ENCODE results near the gene FAF2. TPM values are rescaled to one million over a fixed set of nuclear protein-coding genes. Genes with fewer than 3 reads are reported as not detected.

Gene FAF2
- total and polyA plus RNA-seq, 10 donors: 7.6 to 41.3 (median 31.8) TPM

DNA sequence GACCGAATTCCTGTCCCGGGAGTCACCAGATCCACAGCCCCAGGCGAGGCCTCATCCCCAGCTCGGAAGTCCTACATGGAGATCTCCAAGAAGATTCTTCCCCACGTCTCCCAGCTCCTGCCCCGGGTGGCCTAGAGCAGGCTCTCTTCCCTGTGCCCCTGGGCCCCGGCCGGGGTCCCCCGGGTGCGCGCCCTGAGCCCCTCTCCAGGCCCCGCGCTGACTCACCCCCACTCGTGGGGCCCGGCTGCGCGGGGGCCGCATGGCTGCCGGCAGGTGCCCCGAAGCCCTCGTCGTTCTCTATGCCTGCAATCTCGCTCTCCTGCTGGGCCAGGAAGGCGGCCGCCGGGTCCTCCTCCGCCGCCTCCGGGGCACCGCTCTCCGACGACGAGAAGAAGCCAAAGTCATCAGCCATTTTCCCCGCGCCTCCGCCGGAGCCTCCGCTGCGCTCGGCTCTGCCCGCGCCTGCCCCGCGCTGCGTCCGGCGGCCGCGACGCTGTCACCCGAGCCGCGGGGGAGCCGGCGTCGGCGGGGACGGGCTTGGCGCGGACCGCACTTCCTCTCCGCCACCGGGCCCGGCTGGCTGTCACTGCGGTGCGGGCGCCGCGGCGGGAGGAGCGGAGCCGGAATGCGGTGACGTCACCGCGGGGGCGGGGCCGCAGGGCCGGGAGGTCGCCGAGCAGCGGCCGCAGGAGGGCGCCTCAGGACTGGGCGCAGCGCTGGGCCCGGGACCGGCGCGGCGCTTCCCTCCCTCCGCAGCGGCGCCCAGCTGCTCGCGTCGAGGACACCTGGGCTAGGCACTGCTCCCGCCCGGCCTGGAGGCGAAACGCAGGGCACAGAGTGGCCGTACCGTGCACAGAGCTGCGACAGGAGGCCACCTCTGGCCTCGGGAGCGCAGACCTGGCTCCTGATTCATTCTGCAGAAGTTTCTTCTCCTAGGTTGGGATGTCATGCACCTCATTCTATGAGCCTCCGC, 31.9 kb upstream of the FAF2 start, which contains the start of gene CLTB:
TSS of gene CLTB (minus strand) at position 588 of the 973 bp plus-strand sequence. CDS start at position 412, 176 bp downstream.
- DNase-seq: peak; percentile 99
- Histone ChIP-seq H3K27ac (peak within 1 kb of the TSS; percentile 78 to 94 (median 88)), H3K9me3 (no peaks in the 10 kb centered on the region), H3K36me3 (no peaks in the 10 kb centered on the region), H3K4me1 (peaks cover 14 to 60% (median 41%) of the 10 kb centered on the region in 6 donors), H3K27me3 (replicated peaks in 1 of 7) (no peaks in the 10 kb centered on the region), H3K4me3 (peak within 1 kb of the TSS; percentile 65 to 91 (median 86))
- WGBS, 5 donors: 1 to 5% (median 3%) methylated on average over 36 to 107 of the region's 107 CpGs
- peak in 10 of 11 experiments; percentile 11 to 94 (median 90) for TF ChIP-seq CTCF (IDR thresholded peaks at IDR 0.05 in 8 of 11, conservative IDR thresholded peaks at IDR 0.05 in 3 of 11)
- peak; percentile 88 to 92 (median 88) for TF ChIP-seq POLR2AphosphoS5 (IDR thresholded peaks at IDR 0.05)
- peak in 2 of 3 donors; percentile 38 to 88 for TF ChIP-seq POLR2A (IDR thresholded peaks at IDR 0.05)
- intact Hi-C loops (cut with DNase I; ENCODE audit: low total_unique reads): loop anchor here (2.0 kb wide), 1 partner anchor 31 kb away; no protein-coding TSS in a partner anchor

- Histone ChIP-seq H3K4me1 (peaks cover 14 to 54% (median 40%) of the 10 kb centered on the region in 6 donors), H3K9me3 (no peaks in the 10 kb centered on the region), H3K27ac (peak overlapping the region; percentile 78 to 94 (median 88)), H3K27me3 (replicated peaks in 1 of 7) (no peaks in the 10 kb centered on the region), H3K4me3 (peak overlapping the region in 5 of 8 donors; percentile 73 to 91 (median 86)), H3K36me3 (no peaks in the 10 kb centered on the region)
- no peak for TF ChIP-seq POLR2AphosphoS5 (IDR thresholded peaks at IDR 0.05)
- no peak for TF ChIP-seq CTCF (IDR thresholded peaks at IDR 0.05 in 8 of 11, conservative IDR thresholded peaks at IDR 0.05 in 3 of 11)
- TF ChIP-seq POLR2A (IDR thresholded peaks at IDR 0.05): no peak
- intact Hi-C loops (cut with DNase I; ENCODE audit: low total_unique reads): loop anchor here (2.0 kb wide), 1 partner anchor 30 kb away; no protein-coding TSS in a partner anchor
- no peak for DNase-seq
- 83 to 87% (median 85%) methylated on average over 11 of the region's 11 CpGs for WGBS, 5 donors
Measured at GRCh38 chr5:176416965-176417364, 31.2 kb upstream of the FAF2 start.

GRCh38 chr5:176418251-176418650, 29.9 kb upstream of the FAF2 start:
- intact Hi-C loops (cut with DNase I; ENCODE audit: low total_unique reads): no loop called here
- no peak for TF ChIP-seq CTCF (IDR thresholded peaks at IDR 0.05 in 8 of 11, conservative IDR thresholded peaks at IDR 0.05 in 3 of 11)
- no peak for TF ChIP-seq POLR2AphosphoS5 (IDR thresholded peaks at IDR 0.05)
- no peaks in the 10 kb centered on the region for H3K9me3 ChIP-seq
- H3K27ac ChIP-seq: peak overlapping the region in 1 of 8 donors; percentile 3
- H3K4me1 ChIP-seq: peaks cover 14 to 42% (median 37%) of the 10 kb centered on the region in 6 donors
- H3K4me3 ChIP-seq: no peak overlapping the region
- H3K27me3 ChIP-seq (replicated peaks in 1 of 7): no peaks in the 10 kb centered on the region
- WGBS, 5 donors: 78 to 92% (median 82%) methylated on average over 9 of the region's 9 CpGs
- no peak for DNase-seq
- no peaks in the 10 kb centered on the region for H3K36me3 ChIP-seq

- Histone ChIP-seq H3K9me3 (no peaks in the 10 kb centered on the region), H3K27me3 (replicated peaks in 1 of 7) (no peaks in the 10 kb centered on the region), H3K27ac (no peak overlapping the region), H3K36me3 (no peaks in the 10 kb centered on the region), H3K4me3 (no peak overlapping the region), H3K4me1 (peaks cover 9 to 23% (median 20%) of the 10 kb centered on the region in 6 donors)
- no peak for TF ChIP-seq POLR2AphosphoS5 (IDR thresholded peaks at IDR 0.05)
- no peak for TF ChIP-seq CTCF (IDR thresholded peaks at IDR 0.05 in 8 of 11, conservative IDR thresholded peaks at IDR 0.05 in 3 of 11)
- TF ChIP-seq POLR2A (IDR thresholded peaks at IDR 0.05): no peak
- DNase-seq: no peak
- intact Hi-C loops (cut with DNase I; ENCODE audit: low total_unique reads): no loop called here
- 79 to 87% (median 82%) methylated on average over 5 of the region's 5 CpGs for WGBS, 5 donors
Measured at GRCh38 chr5:176420086-176420485, 28.1 kb upstream of the FAF2 start.
